GM12865 (cell line): ENCODE results near the gene UNC79.

Experiments
- DNase-seq: peaks from one replicate; pipeline ENCODE4 v3.0.0; 2010; ENCODE audit warnings: low read depth
- H3K4me3 ChIP-seq: 2 replicates; pipeline ENCODE4 v1.5.1; 2011; ENCODE audit warnings: mild to moderate bottlenecking, low read depth, low read length, control low read depth
- TF ChIP-seq, protein P1 (sequence below): IDR thresholded peaks from 2 replicates; pipeline ENCODE4 v1.5.1; 2011; ENCODE audit warnings: low read length, control low read depth, low read depth, inconsistent platforms; ENCODE audit not compliant: insufficient read depth; ENCODE audit errors: missing control alignments

UNC79 gene

DNA sequence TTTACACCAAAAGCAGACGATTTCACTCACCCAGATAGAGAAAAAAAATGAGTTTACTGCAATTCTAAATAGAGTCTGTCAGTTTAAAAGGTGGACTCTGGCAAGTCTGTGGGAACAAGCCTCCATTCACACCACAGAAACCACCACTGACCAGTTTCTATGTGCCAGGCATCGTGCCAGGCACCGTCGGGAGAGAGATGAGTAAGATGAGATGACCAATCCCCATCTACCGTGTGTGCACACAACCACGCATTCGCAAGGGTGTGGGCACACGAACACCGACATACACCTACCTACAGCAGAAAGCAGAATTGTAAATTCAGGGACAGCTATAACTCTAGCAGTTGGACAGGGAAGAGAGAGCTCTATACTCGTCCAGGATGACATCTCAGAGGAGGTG is 299.3 kb downstream of the UNC79 start:
- H3K4me3 ChIP-seq = no peak overlapping the region
- peak; percentile 17 for DNase-seq
- TF ChIP-seq, protein P1, sequence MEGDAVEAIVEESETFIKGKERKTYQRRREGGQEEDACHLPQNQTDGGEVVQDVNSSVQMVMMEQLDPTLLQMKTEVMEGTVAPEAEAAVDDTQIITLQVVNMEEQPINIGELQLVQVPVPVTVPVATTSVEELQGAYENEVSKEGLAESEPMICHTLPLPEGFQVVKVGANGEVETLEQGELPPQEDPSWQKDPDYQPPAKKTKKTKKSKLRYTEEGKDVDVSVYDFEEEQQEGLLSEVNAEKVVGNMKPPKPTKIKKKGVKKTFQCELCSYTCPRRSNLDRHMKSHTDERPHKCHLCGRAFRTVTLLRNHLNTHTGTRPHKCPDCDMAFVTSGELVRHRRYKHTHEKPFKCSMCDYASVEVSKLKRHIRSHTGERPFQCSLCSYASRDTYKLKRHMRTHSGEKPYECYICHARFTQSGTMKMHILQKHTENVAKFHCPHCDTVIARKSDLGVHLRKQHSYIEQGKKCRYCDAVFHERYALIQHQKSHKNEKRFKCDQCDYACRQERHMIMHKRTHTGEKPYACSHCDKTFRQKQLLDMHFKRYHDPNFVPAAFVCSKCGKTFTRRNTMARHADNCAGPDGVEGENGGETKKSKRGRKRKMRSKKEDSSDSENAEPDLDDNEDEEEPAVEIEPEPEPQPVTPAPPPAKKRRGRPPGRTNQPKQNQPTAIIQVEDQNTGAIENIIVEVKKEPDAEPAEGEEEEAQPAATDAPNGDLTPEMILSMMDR = no peak

DNA sequence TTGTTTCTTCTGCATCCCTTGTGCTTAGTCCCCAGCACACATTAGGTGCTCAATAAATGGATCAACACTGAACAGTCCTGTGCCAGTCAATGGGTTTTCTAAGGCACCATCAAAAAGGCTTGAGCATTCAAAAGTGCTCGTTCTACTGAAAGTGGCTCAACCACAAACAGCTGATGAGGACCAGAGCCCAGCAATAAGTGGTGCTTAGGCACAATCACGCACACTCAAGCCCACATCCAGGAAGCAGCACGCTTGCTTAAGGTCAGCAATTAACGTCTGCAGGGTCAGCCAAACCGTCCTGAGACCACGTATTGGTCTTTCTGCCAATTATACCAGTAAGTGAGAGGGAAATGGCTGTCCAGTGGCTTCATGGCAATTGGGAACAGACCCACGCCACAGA is 301.0 kb downstream of the UNC79 start:
- DNase-seq = no peak
- H3K4me3 ChIP-seq = no peak overlapping the region
- TF ChIP-seq, protein P1 = no peak

DNA sequence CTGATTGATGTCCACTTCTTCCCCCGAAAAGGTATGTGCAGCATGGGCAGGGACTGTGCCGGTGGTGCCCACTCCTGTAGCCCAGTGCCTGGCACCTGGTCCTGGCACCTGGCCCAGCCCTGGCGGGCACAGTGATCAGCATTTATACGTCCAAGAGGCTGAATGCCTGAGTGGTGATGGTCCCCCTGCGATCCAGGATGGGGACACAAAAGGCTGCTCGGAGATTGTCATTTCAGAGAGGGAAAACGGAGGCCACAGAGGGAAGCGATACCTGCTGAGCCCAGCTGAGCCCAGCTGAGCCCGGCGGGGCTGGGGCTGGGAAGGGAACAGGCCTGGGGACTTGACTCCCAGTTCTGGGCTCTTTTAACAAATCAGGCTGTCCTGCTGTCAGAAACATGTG is 301.8 kb downstream of the UNC79 start:
- H3K4me3 ChIP-seq = no peak overlapping the region
- TF ChIP-seq, protein P1 = no peak
- no peak for DNase-seq

DNA sequence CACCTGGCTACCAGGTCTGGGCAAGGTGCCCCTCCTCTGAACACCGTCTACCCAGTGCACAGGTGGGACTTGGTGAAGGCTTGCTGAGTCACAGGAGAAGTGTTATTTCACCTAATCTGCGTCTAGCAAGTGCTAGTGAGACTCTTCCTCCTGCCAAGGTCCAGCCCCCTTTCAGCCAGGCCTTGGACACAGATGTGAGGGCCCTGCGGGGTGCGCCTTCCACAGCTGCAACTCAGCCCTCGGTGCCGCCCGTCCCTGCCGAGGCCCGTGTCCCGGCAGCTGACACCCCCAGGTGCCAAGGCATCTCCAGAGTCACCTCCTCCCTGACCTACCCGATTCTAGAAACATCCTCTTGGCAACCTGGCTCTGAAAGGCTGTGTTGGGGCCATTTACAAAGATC is 302.5 kb downstream of the UNC79 start:
- no peak for DNase-seq
- TF ChIP-seq, protein P1 = no peak
- H3K4me3 ChIP-seq = no peak overlapping the region

DNA sequence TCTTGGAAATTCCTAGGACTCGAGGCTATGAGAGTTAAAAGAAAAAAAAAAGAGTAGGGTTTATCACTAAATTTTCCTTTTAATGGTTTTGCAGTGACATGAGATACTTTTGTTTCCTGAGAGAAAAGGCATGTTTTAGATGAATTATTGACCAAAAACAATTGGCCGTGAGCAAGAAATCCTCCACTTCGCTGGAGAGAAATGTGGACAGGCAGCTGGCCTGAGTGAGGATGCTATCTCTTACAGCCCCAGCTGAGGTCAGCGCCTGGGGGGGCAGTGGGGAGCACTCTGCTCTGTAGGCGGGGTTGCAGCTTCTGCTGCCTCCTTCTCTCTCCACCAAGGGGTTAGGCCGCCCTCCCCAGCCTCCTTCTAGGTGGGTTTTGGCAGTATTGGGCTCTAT is 302.9 kb downstream of the UNC79 start:
- TF ChIP-seq, protein P1 = no peak
- no peak overlapping the region for H3K4me3 ChIP-seq
- no peak for DNase-seq

GRCh38 chr14:93734086-93734822 is 303.5 kb downstream of the UNC79 start:
- no peak for DNase-seq
- TF ChIP-seq, protein P1 = no peak
- H3K4me3 ChIP-seq = no peak overlapping the region

- DNase-seq = no peak
- no peak overlapping the region for H3K4me3 ChIP-seq
- TF ChIP-seq, protein P1 = no peak
Observed at GRCh38 chr14:93735206-93735605, 304.5 kb downstream of the UNC79 start.
